ENCODE measurements around the gene ZNF385C. TPM values are rescaled to one million over a fixed set of nuclear protein-coding genes. Genes with fewer than 3 reads are reported as not detected.

The ZNF385C gene
- total RNA-seq, 1 donor from 2014 or later: 2.9 TPM

GRCh38 chr17:42055496-42055895, 42.8 kb downstream of the ZNF385C start:
- H3K4me1 Mint-ChIP-seq: peaks cover 29% of the 10 kb centered on the region
- no peaks in the 10 kb centered on the region for H3K9me3 Mint-ChIP-seq
- no peak for DNase-seq (ENCODE audit: low spot score in 2 of 2, unreplicated experiment in 2 of 2)
- no peaks in the 10 kb centered on the region for H3K36me3 Mint-ChIP-seq
- H3K4me3 Mint-ChIP-seq: no peak overlapping the region
- peaks cover 28% of the 10 kb centered on the region for H3K27me3 Mint-ChIP-seq (ENCODE audit: low read depth)
- TF ChIP-seq, protein P1, sequence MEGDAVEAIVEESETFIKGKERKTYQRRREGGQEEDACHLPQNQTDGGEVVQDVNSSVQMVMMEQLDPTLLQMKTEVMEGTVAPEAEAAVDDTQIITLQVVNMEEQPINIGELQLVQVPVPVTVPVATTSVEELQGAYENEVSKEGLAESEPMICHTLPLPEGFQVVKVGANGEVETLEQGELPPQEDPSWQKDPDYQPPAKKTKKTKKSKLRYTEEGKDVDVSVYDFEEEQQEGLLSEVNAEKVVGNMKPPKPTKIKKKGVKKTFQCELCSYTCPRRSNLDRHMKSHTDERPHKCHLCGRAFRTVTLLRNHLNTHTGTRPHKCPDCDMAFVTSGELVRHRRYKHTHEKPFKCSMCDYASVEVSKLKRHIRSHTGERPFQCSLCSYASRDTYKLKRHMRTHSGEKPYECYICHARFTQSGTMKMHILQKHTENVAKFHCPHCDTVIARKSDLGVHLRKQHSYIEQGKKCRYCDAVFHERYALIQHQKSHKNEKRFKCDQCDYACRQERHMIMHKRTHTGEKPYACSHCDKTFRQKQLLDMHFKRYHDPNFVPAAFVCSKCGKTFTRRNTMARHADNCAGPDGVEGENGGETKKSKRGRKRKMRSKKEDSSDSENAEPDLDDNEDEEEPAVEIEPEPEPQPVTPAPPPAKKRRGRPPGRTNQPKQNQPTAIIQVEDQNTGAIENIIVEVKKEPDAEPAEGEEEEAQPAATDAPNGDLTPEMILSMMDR (IDR thresholded peaks at IDR 0.05; ENCODE audit: unreplicated experiment): no peak
- H3K27ac Mint-ChIP-seq: no peak overlapping the region

DNA sequence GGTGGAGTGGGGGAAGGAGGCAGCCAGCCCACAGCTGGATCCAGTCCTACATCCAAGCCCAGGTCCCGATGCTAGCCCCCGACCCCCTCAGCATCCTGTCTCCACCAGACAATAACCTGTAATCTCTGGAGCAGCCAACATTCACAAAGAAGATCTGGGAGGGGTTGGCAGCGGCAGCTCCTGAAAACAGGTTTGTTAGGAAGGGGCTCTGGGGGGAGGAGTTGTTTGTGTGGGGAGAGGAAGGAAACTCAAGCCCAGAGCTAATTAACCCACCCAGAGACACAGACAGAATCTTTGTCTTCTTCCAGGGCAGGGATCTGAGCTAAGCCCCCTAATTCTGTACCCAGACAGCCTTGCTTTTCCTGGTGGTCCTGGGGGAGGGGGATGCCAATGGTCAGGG, 43.2 kb downstream of the ZNF385C start:
- TF ChIP-seq, protein P1 (IDR thresholded peaks at IDR 0.05; ENCODE audit: unreplicated experiment): no peak
- Mint-ChIP-seq H3K27ac (peak overlapping the region; percentile 67), H3K4me1 (peaks cover 30% of the 10 kb centered on the region), H3K27me3 (ENCODE audit: low read depth) (peaks cover 28% of the 10 kb centered on the region), H3K4me3 (no peak overlapping the region), H3K9me3 (no peaks in the 10 kb centered on the region), H3K36me3 (no peaks in the 10 kb centered on the region)
- DNase-seq (ENCODE audit: low spot score in 2 of 2, unreplicated experiment in 2 of 2): no peak

DNA sequence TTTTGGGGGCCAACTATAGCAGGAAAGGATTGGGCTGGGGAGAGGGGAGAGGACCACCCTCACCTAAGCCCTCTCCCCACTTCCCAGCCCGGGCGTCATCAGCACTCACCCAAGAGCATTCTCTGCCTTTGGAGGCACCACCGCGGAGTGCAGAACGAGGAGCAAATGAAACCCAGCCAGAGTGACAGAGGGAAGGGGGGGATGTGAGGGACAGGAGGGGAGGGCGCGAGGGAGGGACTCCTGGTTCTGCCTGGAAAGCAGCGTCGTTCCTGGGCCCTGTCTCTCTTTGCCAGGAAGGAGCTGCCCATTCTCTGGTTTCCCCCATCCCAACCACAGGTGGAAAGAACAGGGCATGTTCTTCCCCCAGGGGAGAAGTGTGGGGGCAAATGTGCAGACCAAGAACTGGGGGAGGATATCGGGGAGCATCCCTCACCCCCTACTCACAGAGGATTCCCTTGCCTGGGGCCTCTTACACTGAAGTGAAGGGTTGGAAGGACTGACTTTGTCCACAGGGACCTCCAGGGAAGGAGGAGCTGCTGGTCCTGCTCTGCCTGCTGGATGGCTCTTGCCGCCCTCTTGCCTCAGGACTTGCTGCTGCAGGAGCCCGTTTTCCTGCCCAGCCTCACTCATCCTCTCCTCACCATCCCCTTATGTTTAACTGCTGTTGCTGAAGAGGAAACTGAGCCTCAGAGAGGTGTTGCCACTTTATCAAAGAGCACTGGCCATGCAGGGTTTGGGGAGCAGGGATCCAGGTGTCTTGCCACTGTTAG, 44.4 kb downstream of the ZNF385C start:
- H3K36me3 Mint-ChIP-seq: no peaks in the 10 kb centered on the region
- DNase-seq (ENCODE audit: low spot score in 2 of 2, unreplicated experiment in 2 of 2): no peak
- H3K27me3 Mint-ChIP-seq (ENCODE audit: low read depth): peaks cover 28% of the 10 kb centered on the region
- peak overlapping the region; percentile 13 for H3K4me3 Mint-ChIP-seq
- no peak overlapping the region for H3K27ac Mint-ChIP-seq
- TF ChIP-seq, protein P1 (IDR thresholded peaks at IDR 0.05; ENCODE audit: unreplicated experiment): no peak
- H3K4me1 Mint-ChIP-seq: peaks cover 34% of the 10 kb centered on the region
- H3K9me3 Mint-ChIP-seq: no peaks in the 10 kb centered on the region

GRCh38 chr17:42052346-42052877, 45.9 kb downstream of the ZNF385C start:
- Mint-ChIP-seq H3K9me3 (no peaks in the 10 kb centered on the region), H3K4me3 (no peak overlapping the region), H3K27ac (no peak overlapping the region), H3K4me1 (peaks cover 34% of the 10 kb centered on the region), H3K27me3 (ENCODE audit: low read depth) (peaks cover 28% of the 10 kb centered on the region), H3K36me3 (no peaks in the 10 kb centered on the region)
- no peak for DNase-seq (ENCODE audit: low spot score in 2 of 2, unreplicated experiment in 2 of 2)
- TF ChIP-seq, protein P1 (IDR thresholded peaks at IDR 0.05; ENCODE audit: unreplicated experiment): no peak

DNA sequence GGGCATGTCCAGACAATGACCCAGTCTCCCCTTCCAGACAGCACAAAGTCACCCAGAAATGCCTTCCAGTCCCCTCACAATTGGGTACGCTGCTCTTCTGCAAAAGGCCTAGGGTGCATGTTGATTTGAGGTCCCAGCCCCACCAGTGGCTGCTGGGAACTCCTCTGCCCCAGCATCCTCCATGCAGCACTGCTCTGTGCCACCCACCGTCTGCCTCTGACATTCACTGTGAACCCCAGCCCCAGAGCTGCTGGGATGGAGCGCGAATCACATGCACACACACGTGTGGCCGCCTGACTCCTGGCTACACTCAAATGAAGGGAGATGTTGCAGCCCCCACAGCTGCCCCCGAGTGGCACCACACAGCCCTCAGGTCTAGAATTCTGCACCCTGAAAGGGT, 46.6 kb downstream of the ZNF385C start:
- no peaks in the 10 kb centered on the region for H3K9me3 Mint-ChIP-seq
- H3K4me3 Mint-ChIP-seq: peak overlapping the region; percentile 25
- H3K27ac Mint-ChIP-seq: no peak overlapping the region
- TF ChIP-seq, protein P1 (IDR thresholded peaks at IDR 0.05; ENCODE audit: unreplicated experiment): no peak
- no peaks in the 10 kb centered on the region for H3K36me3 Mint-ChIP-seq
- peaks cover 32% of the 10 kb centered on the region for H3K4me1 Mint-ChIP-seq
- no peak for DNase-seq (ENCODE audit: low spot score in 2 of 2, unreplicated experiment in 2 of 2)
- peaks cover 28% of the 10 kb centered on the region for H3K27me3 Mint-ChIP-seq (ENCODE audit: low read depth)
